ENCODE measurements around the gene ADGRD1.

Gene ADGRD1

GRCh38 chr12:131097202-131098177 lies 143.8 kb downstream of the ADGRD1 start:
- no peak for TF ChIP-seq ZNF274 (IDR thresholded peaks at IDR 0.05; ENCODE audit: low read depth, low read length)
- no peak overlapping the region for H3K4me3 ChIP-seq (ENCODE audit: low read length)

GRCh38 chr12:131098178-131098981 lies 144.7 kb downstream of the ADGRD1 start:
- TF ChIP-seq ZNF274 (IDR thresholded peaks at IDR 0.05; ENCODE audit: low read depth, low read length): no peak
- no peak overlapping the region for H3K4me3 ChIP-seq (ENCODE audit: low read length)

- no peak overlapping the region for H3K4me3 ChIP-seq (ENCODE audit: low read length)
- TF ChIP-seq ZNF274 (IDR thresholded peaks at IDR 0.05; ENCODE audit: low read depth, low read length): no peak
Observed at GRCh38 chr12:131100031-131100674, 146.4 kb downstream of the ADGRD1 start.

- TF ChIP-seq ZNF274 (IDR thresholded peaks at IDR 0.05; ENCODE audit: low read depth, low read length): no peak
- H3K4me3 ChIP-seq (ENCODE audit: low read length): no peak overlapping the region
Observed at GRCh38 chr12:131101006-131101405, 147.3 kb downstream of the ADGRD1 start.

- peak overlapping the region; percentile 24; the same call in 1 of the 2 replicates for H3K4me3 ChIP-seq (ENCODE audit: low read length)
- no peak for TF ChIP-seq ZNF274 (IDR thresholded peaks at IDR 0.05; ENCODE audit: low read depth, low read length)
Observed at GRCh38 chr12:131101703-131102492, 148.2 kb downstream of the ADGRD1 start.

- H3K4me3 ChIP-seq (ENCODE audit: low read length): no peak overlapping the region; the same call in 1 of the 2 replicates
- TF ChIP-seq ZNF274 (IDR thresholded peaks at IDR 0.05; ENCODE audit: low read depth, low read length): no peak
Observed at GRCh38 chr12:131102493-131102931, 148.8 kb downstream of the ADGRD1 start.

- H3K4me3 ChIP-seq (ENCODE audit: low read length): no peak overlapping the region; the same call in 1 of the 2 replicates
- no peak for TF ChIP-seq ZNF274 (IDR thresholded peaks at IDR 0.05; ENCODE audit: low read depth, low read length)
Observed at GRCh38 chr12:131102991-131103668, 149.4 kb downstream of the ADGRD1 start.

GRCh38 chr12:131103669-131104462 lies 150.2 kb downstream of the ADGRD1 start:
- no peak for TF ChIP-seq ZNF274 (IDR thresholded peaks at IDR 0.05; ENCODE audit: low read depth, low read length)
- no peak overlapping the region for H3K4me3 ChIP-seq (ENCODE audit: low read length)

- no peak for TF ChIP-seq ZNF274 (IDR thresholded peaks at IDR 0.05; ENCODE audit: low read depth, low read length)
- no peak overlapping the region for H3K4me3 ChIP-seq (ENCODE audit: low read length)
Observed at GRCh38 chr12:131104463-131105350, 151.0 kb downstream of the ADGRD1 start.

- TF ChIP-seq ZNF274 (IDR thresholded peaks at IDR 0.05; ENCODE audit: low read depth, low read length): no peak
- no peak overlapping the region for H3K4me3 ChIP-seq (ENCODE audit: low read length)
Observed at GRCh38 chr12:131105351-131105735, 151.6 kb downstream of the ADGRD1 start.

GRCh38 chr12:131105736-131106348 lies 152.1 kb downstream of the ADGRD1 start:
- no peak overlapping the region for H3K4me3 ChIP-seq (ENCODE audit: low read length)
- no peak for TF ChIP-seq ZNF274 (IDR thresholded peaks at IDR 0.05; ENCODE audit: low read depth, low read length)
